GM18511 (cell line): ENCODE measurements around the gene NTN4.
"Not testable (repeated sequence)": the region's sequence is repeated elsewhere in the genome, so short reads cannot be mapped to it uniquely, and the experiment has no call there.

Experiments
- ATAC-seq: cut with Tn5 transposase; IDR thresholded peaks from one replicate; pipeline ENCODE4 v1.9.1; 2021; ENCODE audit warnings: mild to moderate bottlenecking, moderate library complexity; ENCODE audit not compliant: unreplicated experiment

Gene NTN4

DNA sequence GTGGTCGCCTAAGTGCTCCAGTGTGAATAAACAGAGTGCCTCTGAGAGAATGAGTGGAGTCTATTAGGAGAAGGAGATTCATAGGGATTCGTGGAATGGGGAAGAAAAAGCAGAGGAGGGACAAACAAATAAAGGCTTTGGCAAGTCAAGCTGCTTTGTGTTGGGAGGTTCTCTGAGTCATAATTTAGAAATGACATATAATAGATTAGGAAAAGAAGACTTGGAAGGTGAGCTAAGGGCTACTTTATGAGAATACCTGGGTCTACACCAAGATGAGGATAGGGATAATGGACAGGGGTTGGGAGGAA, 6.4 kb upstream of the NTN4 start:
- ATAC-seq, result no peak

DNA sequence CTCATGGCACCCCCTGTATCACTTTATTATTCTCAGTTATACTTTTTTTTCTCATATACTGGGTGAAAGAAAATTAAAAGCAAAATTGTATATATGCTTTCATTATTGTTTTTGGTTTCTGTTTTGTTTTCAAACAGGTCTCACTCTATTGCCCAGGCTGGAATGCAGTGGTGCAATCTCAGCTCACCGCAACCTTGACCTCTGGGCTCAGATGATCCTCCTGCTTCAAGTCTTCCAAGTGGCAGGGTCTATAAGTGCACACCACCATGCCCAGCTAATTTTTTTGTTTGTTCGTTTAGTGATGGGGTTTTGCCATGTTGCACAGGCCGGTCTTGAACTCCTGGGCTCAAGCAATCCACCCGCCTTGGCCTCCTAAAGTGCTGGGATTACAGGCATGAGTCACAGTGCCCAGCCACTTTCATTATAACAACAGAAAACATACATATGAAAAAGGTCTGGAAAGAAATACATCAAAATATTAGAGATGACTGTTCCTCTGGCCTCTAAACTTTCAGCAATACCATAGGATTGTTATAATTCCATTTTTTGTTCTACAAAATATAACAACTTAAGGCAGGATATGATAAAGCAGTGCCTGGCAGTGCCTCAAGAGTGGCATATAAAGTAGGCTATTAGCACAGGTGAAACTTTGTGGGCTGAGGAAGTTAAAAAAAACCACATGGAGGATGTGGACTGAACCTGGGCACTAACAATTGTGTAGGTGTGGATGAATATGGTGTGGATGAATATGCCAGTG, 5.8 kb upstream of the NTN4 start:
- ATAC-seq, result no peak

DNA sequence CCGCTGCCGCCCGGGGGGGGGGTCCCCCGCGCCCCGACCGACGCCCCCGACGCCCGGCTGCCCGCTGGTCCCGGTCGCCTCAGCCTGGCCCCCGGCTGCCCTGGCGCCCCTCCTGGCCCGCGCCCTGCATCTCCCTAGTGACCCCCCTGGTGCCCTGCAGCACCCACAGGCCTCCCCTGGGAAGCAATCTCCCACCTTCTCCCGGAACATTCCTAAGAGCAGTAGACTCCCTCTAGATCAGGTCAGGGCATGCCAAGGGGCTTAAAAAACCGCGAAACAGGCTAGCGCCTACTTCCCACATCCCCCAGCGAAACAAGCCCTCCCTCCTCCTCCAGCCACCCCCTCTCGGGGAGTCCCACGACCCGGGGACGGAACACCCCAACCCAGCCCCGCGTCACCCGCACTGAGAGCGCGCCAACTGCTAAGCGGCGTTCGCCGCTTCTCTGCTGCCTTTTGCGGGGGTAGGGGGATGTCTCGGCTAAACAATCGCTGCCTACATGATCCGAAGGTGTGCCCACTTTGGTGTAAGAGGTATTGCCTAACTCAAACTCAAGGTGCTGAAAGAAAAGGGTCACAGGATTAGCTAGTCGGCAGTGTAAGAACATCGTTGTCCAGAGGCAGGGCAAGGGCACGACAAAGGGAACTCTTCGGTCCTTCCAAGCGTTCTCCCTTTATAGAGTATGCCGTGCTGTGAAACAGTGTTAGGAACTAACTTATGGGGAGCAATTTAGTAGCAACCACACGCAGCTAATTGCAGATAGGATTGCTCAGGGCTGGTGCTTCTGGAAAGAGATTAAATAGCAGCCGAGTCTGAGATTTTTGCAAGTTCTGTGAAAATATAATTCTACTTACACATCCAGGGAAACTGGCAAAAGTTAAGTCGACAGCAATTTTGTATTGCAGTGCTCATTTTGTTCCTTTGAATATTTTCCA, 619 bp upstream of the NTN4 start:
- peak; percentile 21 for ATAC-seq

DNA sequence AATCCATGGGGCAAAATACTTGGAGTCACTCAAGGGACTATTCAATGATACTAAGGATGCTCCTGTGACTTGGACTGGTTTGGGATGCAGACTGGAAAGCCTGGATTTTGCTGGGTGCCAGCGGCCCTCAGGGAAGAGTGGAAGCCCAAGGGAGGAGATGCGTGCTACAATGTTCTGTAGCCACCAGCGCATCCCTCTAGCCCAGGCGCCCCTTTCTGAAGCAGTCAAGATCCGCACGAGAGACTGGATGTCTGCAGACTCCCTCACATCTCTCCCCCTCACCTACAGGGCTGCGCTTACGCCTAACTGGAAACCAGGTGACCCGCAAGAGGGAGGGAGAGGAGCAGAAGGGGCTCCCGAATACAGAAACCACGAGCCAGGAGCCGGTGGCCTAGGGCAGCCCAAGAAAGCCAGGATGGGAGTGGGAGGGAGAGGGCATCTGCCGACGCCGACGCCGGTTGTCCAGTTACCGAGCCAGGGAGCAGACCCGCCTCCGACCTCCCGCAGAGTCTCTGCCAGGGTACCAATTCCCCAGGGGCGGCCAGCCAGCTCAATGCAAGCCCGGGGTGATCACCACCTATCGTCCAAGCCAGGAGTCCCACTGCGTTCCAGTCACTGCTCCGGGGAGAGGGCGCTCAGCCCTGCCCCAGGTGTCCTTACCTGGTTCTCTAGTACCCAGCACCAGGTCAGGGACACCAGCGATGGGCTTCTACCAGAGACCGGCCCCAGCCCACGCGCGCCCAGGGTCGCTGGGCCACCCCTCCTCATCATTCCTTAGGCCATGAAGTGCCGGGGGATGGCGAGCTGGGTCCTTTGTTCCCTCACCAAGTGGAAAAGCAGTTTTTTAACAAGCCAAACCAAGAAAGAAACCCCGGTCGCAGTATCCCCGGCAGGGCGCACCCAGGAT, 1.2 kb downstream of the NTN4 start:
- ATAC-seq, result no peak

DNA sequence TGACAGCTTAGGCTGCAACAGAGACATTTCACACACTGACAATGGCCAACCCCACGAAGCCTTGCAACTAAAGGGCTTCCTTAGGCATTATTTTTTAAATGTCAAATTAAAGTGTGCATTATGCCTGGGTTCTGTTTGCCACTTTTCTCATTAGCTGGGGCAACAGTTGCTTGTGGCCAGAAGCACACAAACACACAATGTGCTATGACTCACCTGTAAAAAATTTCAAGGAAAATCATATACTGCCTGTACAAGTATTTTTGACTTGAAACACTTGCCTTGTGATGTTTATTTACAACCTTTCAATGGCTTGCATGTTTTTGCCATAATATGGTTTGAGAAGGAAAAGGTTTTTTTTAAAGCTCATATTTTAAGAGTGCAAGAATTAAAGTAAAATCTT, 1.9 kb downstream of the NTN4 start:
- no peak for ATAC-seq

DNA sequence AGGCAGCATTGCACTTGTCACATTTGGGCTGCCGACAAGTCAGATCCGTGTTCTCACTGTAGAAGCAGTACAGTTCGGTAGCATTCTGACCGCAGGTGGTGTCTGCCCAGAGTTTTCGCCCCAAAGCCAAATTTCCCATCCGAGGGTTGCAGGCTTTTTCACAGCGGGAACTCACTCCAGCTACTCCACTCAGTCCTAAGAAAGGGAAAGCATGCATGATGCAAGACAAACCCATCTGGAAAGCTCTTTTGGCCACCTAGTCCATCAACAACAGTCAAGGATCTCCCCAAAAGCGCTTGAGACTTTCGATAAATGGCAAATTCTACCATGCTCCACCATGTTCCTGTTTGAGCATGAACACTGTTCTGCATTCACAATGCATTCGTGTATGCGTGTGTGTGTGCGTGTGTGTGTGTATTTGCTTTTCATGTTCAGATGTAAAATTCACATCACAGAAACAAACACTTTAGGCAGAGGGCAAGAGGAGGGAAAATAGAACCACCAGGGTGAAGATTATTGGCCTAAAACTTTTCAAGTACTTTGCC, 3.2 kb downstream of the NTN4 start:
- no peak for ATAC-seq

DNA sequence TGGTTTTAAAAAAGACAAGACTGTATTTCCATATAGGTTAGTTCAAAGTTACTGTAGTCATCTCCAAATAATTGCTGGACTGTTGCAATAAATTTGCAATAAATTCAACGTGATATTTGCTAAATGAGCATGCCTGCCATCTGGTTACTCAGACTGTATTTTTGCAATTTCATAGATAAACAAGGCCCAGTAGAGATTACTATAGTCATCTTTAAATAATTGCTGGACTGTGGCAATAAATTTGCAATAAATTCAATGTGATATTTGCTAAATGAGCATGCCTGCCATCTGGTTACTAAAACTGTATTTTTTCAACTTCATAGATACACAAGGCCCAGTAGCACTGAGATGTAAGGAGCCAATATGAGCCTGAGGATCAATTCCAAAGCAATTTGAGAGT, 5.6 kb downstream of the NTN4 start:
- ATAC-seq, result no peak

DNA sequence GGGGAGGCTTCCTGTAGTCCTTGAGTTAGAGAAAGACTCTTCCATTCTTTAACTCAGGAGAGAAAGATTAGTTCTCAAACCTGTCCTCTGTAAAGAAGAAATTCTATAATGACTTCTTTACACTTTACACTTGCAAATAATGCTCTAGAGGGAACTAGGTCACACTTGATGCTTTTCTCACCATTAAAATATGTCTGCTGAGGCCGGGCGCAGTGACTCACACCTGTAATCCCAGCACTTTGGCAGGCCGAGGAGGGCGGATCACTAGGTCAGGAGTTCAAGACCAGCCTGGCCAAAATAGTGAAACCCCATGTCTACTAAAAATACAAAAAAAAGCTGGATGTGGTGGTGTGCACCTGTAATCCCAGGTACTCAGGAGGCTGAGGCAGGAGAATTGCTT, 6.3 kb downstream of the NTN4 start:
- no peak for ATAC-seq

DNA sequence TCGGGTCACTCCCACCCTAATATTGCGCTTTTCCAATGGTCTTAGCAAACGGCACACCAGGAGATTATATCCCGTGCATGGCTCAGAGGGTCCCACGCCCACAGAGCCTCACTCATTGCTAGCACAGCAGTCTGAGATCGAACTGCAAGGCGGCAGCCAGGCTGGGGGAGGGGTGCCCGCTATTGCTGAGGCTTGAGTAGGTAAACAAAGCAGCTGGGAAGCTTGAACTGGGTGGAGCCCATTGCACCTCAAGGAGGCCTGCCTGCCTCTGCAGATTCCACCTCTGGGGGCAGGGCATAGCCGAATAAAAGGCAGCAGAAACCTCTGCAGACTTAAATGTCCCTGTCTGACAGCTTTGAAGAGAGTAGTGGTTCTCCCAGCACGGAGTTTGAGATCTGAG, 15.1 kb downstream of the NTN4 start:
- not testable (repeated sequence) for ATAC-seq

DNA sequence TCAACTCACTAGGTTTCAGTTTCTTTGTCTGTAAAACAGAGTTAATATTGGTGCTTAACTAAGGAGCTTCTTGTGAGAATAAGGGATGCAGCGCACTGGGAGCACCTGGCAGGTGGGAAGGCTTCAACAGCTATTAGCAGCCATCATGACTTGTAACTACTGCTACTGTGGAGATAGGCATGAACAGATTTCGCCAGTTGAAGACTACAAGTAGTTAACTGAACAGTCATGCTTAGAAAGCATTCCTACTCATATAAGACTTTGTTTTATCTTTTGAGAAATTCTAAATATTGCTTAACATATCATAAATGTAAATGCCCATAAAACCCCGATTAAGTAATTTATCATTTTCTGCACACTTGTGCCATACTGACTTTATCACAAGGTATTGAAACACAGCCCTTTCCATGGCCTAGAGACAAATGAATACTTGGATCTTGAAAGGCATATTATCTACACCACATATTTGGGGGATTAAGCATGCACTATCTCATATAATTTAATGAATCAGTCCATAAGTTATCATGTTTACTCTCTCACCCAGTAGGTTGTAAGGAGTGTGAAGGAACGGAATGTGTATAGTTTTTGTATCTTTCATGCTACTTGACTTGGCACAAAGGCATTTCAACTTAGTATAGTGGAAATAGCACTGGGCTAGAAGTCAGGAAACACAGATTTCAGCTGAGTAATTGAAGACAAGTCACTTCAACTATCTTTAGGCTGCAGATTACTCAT, 16.1 kb downstream of the NTN4 start:
- no peak for ATAC-seq

DNA sequence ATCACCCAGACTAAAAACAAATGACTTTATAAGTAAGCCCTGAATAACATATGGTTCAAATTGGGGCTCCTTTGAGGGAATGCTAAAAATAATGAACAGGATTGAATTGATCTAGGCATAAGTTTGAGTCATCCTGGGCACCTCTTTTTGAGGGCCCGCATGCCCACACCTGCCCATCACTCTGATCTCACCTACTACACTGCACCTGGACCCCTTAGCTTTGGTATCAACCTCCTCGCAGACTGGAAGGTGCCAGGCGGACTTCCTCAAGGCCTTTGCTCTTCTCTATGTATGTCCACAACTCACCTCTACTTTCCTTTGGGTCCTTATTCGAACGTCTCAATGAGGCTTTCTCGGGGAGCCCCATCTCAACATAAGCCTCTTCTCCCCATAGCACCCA, 17.2 kb downstream of the NTN4 start:
- ATAC-seq, result no peak

DNA sequence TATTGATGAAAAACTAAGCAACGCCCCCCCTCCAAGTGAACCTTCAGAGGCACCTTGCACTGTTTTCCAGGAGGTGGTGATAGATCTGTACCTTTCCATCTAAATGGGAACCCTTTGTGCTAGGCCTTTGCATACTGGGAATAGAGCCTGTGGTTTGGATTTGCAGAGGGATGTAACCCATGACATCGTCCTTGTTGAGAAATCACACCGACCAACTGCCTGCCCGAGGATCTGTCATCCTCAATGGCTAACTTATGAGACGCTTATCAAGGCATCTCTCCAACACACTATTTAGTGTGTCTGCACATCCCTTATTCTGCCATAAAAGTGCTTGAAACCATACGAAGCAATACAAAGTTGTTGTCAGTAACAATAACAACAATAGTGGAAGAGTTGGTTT, 22.9 kb downstream of the NTN4 start:
- ATAC-seq, result no peak

DNA sequence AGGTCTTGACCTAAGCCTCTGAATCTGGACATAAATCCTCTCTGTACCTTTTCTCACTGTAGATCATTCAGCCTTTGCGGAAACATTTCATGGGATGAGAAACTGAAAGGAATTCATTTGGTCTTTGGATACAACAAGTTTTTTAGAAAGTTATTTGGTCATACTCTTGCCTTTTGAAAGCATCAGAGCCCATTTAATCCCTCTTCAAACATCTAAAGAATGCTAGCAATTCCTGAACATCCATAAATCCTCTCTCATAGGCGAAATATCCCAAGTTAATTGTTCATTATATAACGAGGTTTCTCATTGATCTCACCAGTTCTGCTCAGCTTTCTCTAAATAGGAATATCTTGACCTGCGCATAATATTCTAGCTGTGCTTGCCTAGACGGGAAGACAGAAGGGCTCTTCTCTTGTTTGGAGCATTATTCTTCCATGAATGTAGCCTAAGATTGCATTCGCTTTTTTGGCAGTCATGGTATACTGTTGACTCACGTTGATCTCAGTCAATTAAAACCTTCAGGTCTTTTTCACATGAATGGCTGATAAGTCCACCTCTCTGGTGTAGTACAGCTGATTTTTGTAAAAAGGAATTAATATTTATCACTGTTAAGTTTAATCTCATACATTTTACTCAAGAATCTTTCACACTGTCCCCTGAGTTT, 24.1 kb downstream of the NTN4 start:
- ATAC-seq, result no peak

DNA sequence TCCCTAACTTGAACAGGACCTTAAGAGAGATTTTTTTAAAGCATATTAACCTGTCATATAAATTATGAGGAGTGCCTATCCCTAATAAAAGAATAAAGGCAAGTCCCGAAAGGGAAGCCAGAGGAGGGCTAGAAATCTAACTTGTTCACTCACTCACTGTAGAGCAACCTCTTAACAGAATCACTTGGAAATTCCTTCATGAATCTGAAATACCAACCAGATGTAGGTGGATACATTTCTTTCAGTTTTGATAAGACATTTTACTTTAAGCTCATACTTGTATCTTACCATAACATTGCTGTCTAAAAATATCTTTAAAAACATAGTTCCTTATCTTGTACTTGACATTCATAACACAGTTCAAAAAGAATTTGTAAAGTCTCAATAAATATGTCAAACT, 25.7 kb downstream of the NTN4 start:
- no peak for ATAC-seq

DNA sequence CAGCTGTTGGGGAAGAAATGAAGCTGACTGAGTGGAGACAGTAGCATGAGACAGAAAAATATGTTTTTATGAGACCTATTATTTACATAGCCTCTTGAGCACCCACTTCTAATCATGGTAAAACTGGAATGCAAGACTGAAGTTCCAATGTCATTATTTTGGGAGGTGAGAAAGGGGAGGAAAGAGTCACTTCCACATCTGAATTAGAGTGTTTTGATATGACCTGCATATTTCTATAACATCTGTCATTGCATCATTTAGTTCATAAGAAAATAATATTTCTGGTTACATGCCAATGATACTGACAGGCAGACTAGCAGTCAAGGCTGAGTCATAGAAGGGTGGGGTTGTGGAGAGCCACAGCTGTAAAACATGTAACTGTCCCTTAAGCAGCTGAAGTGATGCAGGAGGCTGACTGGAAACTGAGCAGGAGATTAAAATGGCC, 26.7 kb downstream of the NTN4 start:
- ATAC-seq, result no peak

DNA sequence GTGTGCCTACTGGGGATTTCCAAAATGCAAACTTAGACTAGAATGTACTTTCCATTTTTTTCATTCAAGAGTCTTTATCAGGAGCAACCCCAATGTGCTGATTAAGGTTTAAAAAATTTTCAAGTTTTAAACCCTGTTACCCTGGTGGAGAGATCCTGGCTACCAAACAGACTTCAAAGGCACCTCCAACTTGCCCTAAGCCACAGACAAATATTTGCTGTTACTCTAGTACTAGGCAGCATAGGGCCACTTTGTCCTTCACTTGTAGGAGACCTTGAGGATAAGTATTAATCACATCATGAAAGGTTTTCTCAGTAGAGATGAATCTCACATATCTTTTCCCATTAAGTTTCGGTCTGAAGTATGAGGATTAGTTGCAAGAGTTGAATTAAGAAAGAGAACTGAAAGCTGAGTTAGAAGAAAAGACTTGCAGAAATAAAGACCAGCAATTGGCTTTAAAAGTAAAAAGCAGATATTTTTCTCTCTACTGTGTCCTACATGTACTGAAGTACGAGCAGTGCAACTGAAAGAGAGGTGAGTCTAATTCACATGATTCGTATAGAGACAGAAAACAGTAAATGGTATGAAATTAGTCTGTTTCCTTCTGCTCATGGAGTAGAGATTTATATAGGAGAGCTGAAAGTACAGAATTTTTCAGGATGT, 28.3 kb downstream of the NTN4 start:
- no peak for ATAC-seq

DNA sequence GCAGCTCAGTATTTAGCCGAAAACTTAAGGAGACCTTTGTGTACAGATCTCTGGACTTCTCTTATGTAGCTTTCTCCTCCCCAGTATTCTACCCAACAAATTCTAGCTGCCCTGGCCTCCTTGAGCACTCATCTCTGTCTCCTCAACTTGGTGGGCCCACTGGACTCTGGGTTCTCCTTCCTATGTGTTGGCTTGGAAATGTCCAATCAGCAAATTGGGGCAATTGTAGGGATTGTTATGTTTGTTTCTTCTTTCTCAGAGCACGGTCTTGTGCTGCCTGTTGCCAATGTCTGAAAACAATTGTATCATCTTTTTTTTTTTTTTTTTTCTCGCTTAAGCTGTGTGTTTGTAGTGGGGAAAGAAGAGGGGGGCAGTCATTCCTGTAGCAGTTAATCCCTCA, 30.2 kb downstream of the NTN4 start:
- no peak for ATAC-seq

DNA sequence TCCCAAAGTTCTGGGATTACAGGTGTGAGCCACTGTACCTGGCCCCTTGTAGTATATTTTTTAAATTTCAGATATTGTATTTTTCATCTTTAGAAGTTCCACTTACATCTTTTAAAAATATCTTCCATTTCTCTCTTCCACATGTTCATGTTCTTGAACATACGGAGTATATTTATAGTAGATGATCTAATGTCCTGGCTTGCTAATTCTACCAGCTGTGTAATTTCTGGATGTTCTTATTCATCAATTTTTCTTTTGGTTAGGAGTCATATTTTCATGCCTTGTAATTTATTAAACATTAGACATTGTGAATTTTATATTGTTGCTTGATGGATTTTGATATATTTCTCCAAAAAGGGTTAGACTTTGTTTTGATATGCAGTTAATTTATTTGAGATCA, 30.8 kb downstream of the NTN4 start:
- ATAC-seq, result no peak

DNA sequence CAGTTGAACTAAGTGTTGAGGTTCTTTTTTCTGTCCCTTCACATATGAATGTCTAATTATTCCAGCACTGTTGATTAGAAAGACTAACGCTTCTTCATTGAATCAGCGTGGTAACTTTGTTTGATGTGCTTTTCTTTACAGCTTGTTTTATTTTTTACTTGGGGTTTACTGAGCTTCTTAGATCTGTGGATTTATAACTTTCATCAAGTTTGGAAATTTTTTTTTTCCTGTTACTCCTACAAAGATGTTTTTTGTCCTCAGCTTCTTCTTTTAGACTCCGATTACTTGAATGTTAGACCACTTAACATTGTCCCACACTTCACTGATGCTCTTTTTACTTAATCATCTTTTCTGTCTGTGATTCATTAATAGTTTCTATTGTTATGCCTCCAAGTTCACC, 31.5 kb downstream of the NTN4 start:
- no peak for ATAC-seq
